B cell (primary cell): Measurements from ENCODE around the gene DMAC2. TPM values are rescaled to one million over a fixed set of nuclear protein-coding genes. Genes with fewer than 3 reads are reported as not detected.

Experiments used
- ATAC-seq: fragments of 200-7000 bp; cut with Tn5 transposase; one replicate; pipeline ENCODE4 v1.10.0; 2021; ENCODE audit warnings: low read depth, mild to moderate bottlenecking, moderate number of reproducible peaks, moderate library complexity
- CTCF ChIA-PET: fragments of 350-600 bp; sonication (Branson Sonifier 250); formaldehyde crosslinking; loops from one replicate; lab custom pipeline; 2021; ENCODE audit warnings: antibody characterized with exemption, inconsistent platforms; lab: Charles Lee
- POLR2A ChIA-PET: fragments of 350-600 bp; sonication (Branson Sonifier 250); formaldehyde crosslinking; loops from one replicate; lab custom pipeline; 2021; ENCODE audit warnings: antibody characterized with exemption; lab: Charles Lee
- DNase-seq: peaks from one replicate; pipeline ENCODE4 v3.0.0; 2013
- H2AFZ ChIP-seq: 2 replicates; pipeline ENCODE4 v1.6.1; 2012; ENCODE audit warnings: mild to moderate bottlenecking, low read depth, low read length; ENCODE audit not compliant: insufficient read depth, poor library complexity, severe bottlenecking
- H3K27ac ChIP-seq, 2 donors: 1 replicate in 1 of 2; 2 replicates in 1 of 2; pipeline ENCODE4 v1.5.1; 2012 to 2013; ENCODE audit warnings: low read length in 2 of 2, mild to moderate bottlenecking in 2 of 2, moderate library complexity in 1 of 2
- H3K27me3 ChIP-seq, 4 experiments: fragments of 200-600 bp in 1 of 4; sonication (generic) in 1 of 4; replicated peaks in 1 of 4; 1 replicate in 2 of 4; 2 replicates in 2 of 4; pipeline versions ENCODE4 v1.6.1 to v1.7.0; 2013 to 2016; ENCODE audit warnings: low read length in 3 of 4, mild to moderate bottlenecking in 2 of 4, mixed read lengths in 1 of 4, moderate library complexity in 1 of 4; ENCODE audit not compliant: insufficient read depth in 4 of 4, control insufficient read depth in 3 of 4; ENCODE audit errors: control extremely low read depth in 1 of 4
- H3K36me3 ChIP-seq, 2 experiments: replicated peaks in 1 of 2; 1 replicate in 1 of 2; 2 replicates in 1 of 2; pipeline versions ENCODE4 v1.6.1 to v1.7.1; 2013; ENCODE audit warnings: low read length in 1 of 2; ENCODE audit not compliant: insufficient read depth in 2 of 2, control insufficient read depth in 1 of 2; ENCODE audit errors: control extremely low read depth in 1 of 2, extremely low read depth in 1 of 2
- H3K4me1 ChIP-seq, 2 donors: fragments of 200-600 bp in 1 of 2; sonication (generic) in 1 of 2; 1 replicate in 1 of 2; 2 replicates in 1 of 2; pipeline versions ENCODE4 v1.5.1 to v1.6.1; 2013 to 2017; ENCODE audit warnings: low read length in 2 of 2; ENCODE audit not compliant: control insufficient read depth in 2 of 2, insufficient read depth in 2 of 2
- H3K4me2 ChIP-seq: replicated peaks from 2 replicates; pipeline ENCODE3; 2012; ENCODE audit warnings: mild to moderate bottlenecking, low read depth, low read length; ENCODE audit not compliant: poor library complexity, severe bottlenecking
- H3K4me3 ChIP-seq, 5 experiments: fragments of 200-600 bp in 1 of 5; sonication (generic) in 1 of 5; 1 replicate in 3 of 5; 2 replicates in 2 of 5; pipeline versions ENCODE4 v1.5.1 to v1.7.0; 2011 to 2016; ENCODE audit warnings: low read length in 4 of 5, mild to moderate bottlenecking in 4 of 5, low read depth in 2 of 5, control low read depth in 1 of 5, moderate library complexity in 1 of 5; ENCODE audit not compliant: insufficient read depth in 1 of 5; ENCODE audit errors: control extremely low read depth in 1 of 5, extremely low read depth in 1 of 5
- H3K79me2 ChIP-seq: fragments of 200-600 bp; sonication (generic); one replicate; pipeline ENCODE4 v1.6.0; 2016; ENCODE audit warnings: low read length; ENCODE audit not compliant: control insufficient read depth, insufficient read depth
- H3K9ac ChIP-seq: fragments of 200-600 bp; sonication (generic); 2 replicates; pipeline ENCODE4 v1.6.1; 2017; ENCODE audit warnings: mild to moderate bottlenecking, low read length, moderate library complexity
- H3K9me3 ChIP-seq, 3 donors: one replicate each; pipeline versions ENCODE4 v1.6.1 to v1.7.1; 2013; ENCODE audit warnings: low read length in 2 of 3; ENCODE audit not compliant: control insufficient read depth in 2 of 3, insufficient read depth in 1 of 3; ENCODE audit errors: control extremely low read depth in 1 of 3
- H4K20me1 ChIP-seq: 2 replicates; pipeline ENCODE4 v1.6.0; 2012; ENCODE audit warnings: mild to moderate bottlenecking, low read length; ENCODE audit not compliant: insufficient read depth, control insufficient read depth, poor library complexity, severe bottlenecking
- H3K27ac Mint-ChIP-seq: one replicate; pipeline ENCODE4 v1.8.0; 2021; ENCODE audit warnings: mixed read lengths
- H3K27me3 Mint-ChIP-seq: one replicate; pipeline ENCODE4 v1.8.0; 2021; ENCODE audit warnings: mixed read lengths
- H3K4me1 Mint-ChIP-seq: one replicate; pipeline ENCODE4 v1.8.0; 2021; ENCODE audit warnings: mixed read lengths
- H3K4me3 Mint-ChIP-seq: one replicate; pipeline ENCODE4 v1.8.0; 2021; ENCODE audit warnings: mixed read lengths
- H3K9me3 Mint-ChIP-seq: one replicate; pipeline ENCODE4 v1.8.0; 2022; ENCODE audit warnings: mixed read lengths; ENCODE audit not compliant: insufficient read depth
- CTCF ChIP-seq: fragments of 200-600 bp; IDR thresholded peaks from one replicate; pipeline ENCODE4 v1.8.0; 2022; ENCODE audit warnings: antibody characterized with exemption, mild to moderate bottlenecking
- EZH2 ChIP-seq: IDR thresholded peaks from 2 replicates; pipeline ENCODE4 v1.6.1; 2012; ENCODE audit warnings: borderline replicate concordance, low read depth, mild to moderate bottlenecking, moderate library complexity, low read length; ENCODE audit not compliant: insufficient read depth, poor library complexity, severe bottlenecking
- WGBS: methylation state at CpG from one replicate; pipeline ENCODE4 v1.1.5; 2013; ENCODE audit warnings: missing lambda C conversion rate; ENCODE audit not compliant: insufficient coverage; 5-methylcytosine and 5-hydroxymethylcytosine counted together
- intact Hi-C: fragments of 100-400 bp; cut with micrococcal nuclease; formaldehyde crosslinking; loops from one replicate; pipeline ENCODE4 v1.10.0; 2022
- polyA plus RNA-seq: library from polyadenylated mRNA; depleted of rRNA; stranded (reverse); fragments of >200 nt; gene quantifications from 2 replicates; pipeline ENCODE4 v1.2.3, GENCODE V29; 2012
- total RNA-seq, 2 donors: library from RNA; stranded (reverse); fragments of 120-200 nt in 1 of 2; gene quantifications; 1 replicate in 1 of 2; 2 replicates in 1 of 2; pipeline versions ENCODE4 v1.2.3 to v1.2.4, GENCODE V29; 2013 to 2022

Gene DMAC2
- total and polyA plus RNA-seq, 2 donors (not counting 1 experiment from before 2014, with no cell fraction given): 31.8 to 41.7 TPM

GRCh38 chr19:41402010-41402409 is 37.7 kb downstream of the DMAC2 start:
- WGBS: 100% methylated on average over 1 of the region's 3 CpGs
- DNase-seq (no peak), ATAC-seq (no peak)
- H3K27ac ChIP-seq: no peak overlapping the region
- ChIA-PET POLR2A (no interaction called here), CTCF (no interaction called here)
- peaks cover 11 to 13% of the 10 kb centered on the region in 2 donors for H3K4me1 ChIP-seq
- H3K4me2 ChIP-seq: no peak overlapping the region
- peaks cover 33% of the 10 kb centered on the region for H3K4me1 Mint-ChIP-seq
- intact Hi-C loops: no loop called here
- H2AFZ ChIP-seq: no peak overlapping the region
- no peak overlapping the region for H3K27ac Mint-ChIP-seq
- H3K9me3 ChIP-seq: no peaks in the 10 kb centered on the region
- peaks cover 10% of the 10 kb centered on the region for H4K20me1 ChIP-seq
- peaks cover 57% of the 10 kb centered on the region for H3K79me2 ChIP-seq
- no peaks in the 10 kb centered on the region for H3K9me3 Mint-ChIP-seq
- no peak for TF ChIP-seq EZH2
- peaks cover 0 to 15% of the 10 kb centered on the region in 2 experiments for H3K36me3 ChIP-seq
- H3K4me3 Mint-ChIP-seq: no peak overlapping the region
- H3K27me3 ChIP-seq: no peaks in the 10 kb centered on the region
- no peaks in the 10 kb centered on the region for H3K27me3 Mint-ChIP-seq
- no peak overlapping the region for H3K9ac ChIP-seq
- no peak overlapping the region for H3K4me3 ChIP-seq

GRCh38 chr19:41401483-41401882 is 38.2 kb downstream of the DMAC2 start:
- CTCF ChIA-PET: no interaction called here
- H3K4me3 ChIP-seq: no peak overlapping the region
- no peak for DNase-seq
- WGBS: 80% methylated on average over 2 of the region's 4 CpGs
- H3K9me3 Mint-ChIP-seq: no peaks in the 10 kb centered on the region
- intact Hi-C loops: no loop called here
- H3K27me3 Mint-ChIP-seq: no peaks in the 10 kb centered on the region
- no peak overlapping the region for H3K4me3 Mint-ChIP-seq
- no peak overlapping the region for H3K27ac Mint-ChIP-seq
- H3K9ac ChIP-seq: no peak overlapping the region
- H3K4me1 Mint-ChIP-seq: peaks cover 36% of the 10 kb centered on the region
- no peak overlapping the region for H3K27ac ChIP-seq
- H3K27me3 ChIP-seq: no peaks in the 10 kb centered on the region
- peaks cover 10% of the 10 kb centered on the region for H4K20me1 ChIP-seq
- H3K4me2 ChIP-seq: no peak overlapping the region
- H3K9me3 ChIP-seq: no peaks in the 10 kb centered on the region
- peaks cover 61% of the 10 kb centered on the region for H3K79me2 ChIP-seq
- TF ChIP-seq CTCF (no peak), EZH2 (no peak)
- H3K36me3 ChIP-seq: peaks cover 0 to 15% of the 10 kb centered on the region in 2 experiments
- ATAC-seq: no peak
- POLR2A ChIA-PET: no interaction called here
- no peak overlapping the region for H2AFZ ChIP-seq
- H3K4me1 ChIP-seq: peaks cover 12 to 17% of the 10 kb centered on the region in 2 donors
